T-cell (primary cell): ENCODE data around the gene RAB20. TPM values are rescaled to one million over a fixed set of nuclear protein-coding genes. Genes with fewer than 3 reads are reported as not detected.
A peak's percentile ranks its signal among the peaks of the same experiment; 100 is the strongest.

Experiments
- ATAC-seq, 4 experiments: fragments of 200-7000 bp in 3 of 4; fragments of 150-1000 bp in 1 of 4; cut with Tn5 transposase; replicated peaks in 1 of 4; 1 replicate in 3 of 4; 2 replicates in 1 of 4; pipeline ENCODE4 v1.10.0; 2021; ENCODE audit warnings: moderate library complexity in 3 of 4, mild to moderate bottlenecking in 2 of 4, moderate number of reproducible peaks in 1 of 4
- CTCF ChIA-PET, 2 donors: fragments of 300-600 bp; sonication (Branson Sonifier 250); formaldehyde crosslinking; loops; one replicate each; lab custom pipeline; 2022; ENCODE audit warnings: antibody characterized with exemption in 2 of 2; lab: Charles Lee
- POLR2A ChIA-PET, 2 donors: fragments of 300-600 bp; sonication (Branson Sonifier 250); formaldehyde crosslinking; loops; one replicate each; lab custom pipeline; 2022; ENCODE audit warnings: antibody characterized with exemption in 2 of 2; lab: Charles Lee
- DNase-seq, 35 experiments: peaks; one replicate each; pipeline versions ENCODE4 v3.0.0 to v3.0.0-alpha.2; 2013 to 2023
- H3K27ac ChIP-seq: one replicate; pipeline ENCODE4 v1.5.1; 2013; ENCODE audit warnings: low read length
- H3K27me3 ChIP-seq, 2 experiments: replicated peaks in 1 of 2; 1 replicate in 1 of 2; 2 replicates in 1 of 2; pipeline versions ENCODE4 v1.6.1 to v1.7.0; 2013; ENCODE audit warnings: low read length in 1 of 2, mixed read lengths in 1 of 2; ENCODE audit not compliant: control insufficient read depth in 2 of 2, insufficient read depth in 2 of 2; ENCODE audit errors: extremely low read depth in 1 of 2
- H3K36me3 ChIP-seq, 2 donors: 1 replicate in 1 of 2; 2 replicates in 1 of 2; pipeline versions ENCODE4 v1.6.1 to v1.7.0; 2013; ENCODE audit warnings: low read length in 1 of 2; ENCODE audit not compliant: control insufficient read depth in 2 of 2, insufficient read depth in 1 of 2; ENCODE audit errors: extremely low read depth in 1 of 2
- H3K4me1 ChIP-seq, 2 experiments: 1 replicate in 1 of 2; 2 replicates in 1 of 2; pipeline versions ENCODE4 v1.6.1 to v1.7.0; 2013; ENCODE audit warnings: low read length in 2 of 2, mixed read lengths in 1 of 2; ENCODE audit not compliant: insufficient read depth in 2 of 2, control insufficient read depth in 1 of 2; ENCODE audit errors: extremely low read depth in 1 of 2
- H3K4me3 ChIP-seq, 2 donors: 1 replicate in 1 of 2; 2 replicates in 1 of 2; pipeline versions ENCODE4 v1.5.1 to v1.7.0; 2013; ENCODE audit warnings: mild to moderate bottlenecking in 2 of 2, low read length in 1 of 2, moderate library complexity in 1 of 2; ENCODE audit not compliant: control insufficient read depth in 1 of 2; ENCODE audit errors: extremely low read depth in 1 of 2
- H3K9me3 ChIP-seq: 2 replicates; pipeline ENCODE4 v1.7.0; 2013
- H3K27ac Mint-ChIP-seq, 2 donors: one replicate each; pipeline ENCODE4 v1.8.0; 2020 to 2021; ENCODE audit warnings: mild to moderate bottlenecking in 2 of 2, mixed read lengths in 2 of 2
- H3K27me3 Mint-ChIP-seq, 2 donors: one replicate each; pipeline ENCODE4 v1.8.0; 2021 to 2022; ENCODE audit warnings: mixed read lengths in 2 of 2
- H3K36me3 Mint-ChIP-seq: one replicate; pipeline ENCODE4 v1.8.0; 2021; ENCODE audit warnings: mixed read lengths
- H3K4me1 Mint-ChIP-seq, 3 donors: one replicate each; pipeline ENCODE4 v1.8.0; 2020 to 2022; ENCODE audit warnings: mixed read lengths in 3 of 3, mild to moderate bottlenecking in 1 of 3
- H3K4me3 Mint-ChIP-seq, 3 donors: one replicate each; pipeline ENCODE4 v1.8.0; 2020 to 2022; ENCODE audit warnings: mild to moderate bottlenecking in 3 of 3, mixed read lengths in 3 of 3, moderate library complexity in 3 of 3
- H3K9me3 Mint-ChIP-seq, 3 donors: one replicate each; pipeline ENCODE4 v1.8.0; 2020 to 2022; ENCODE audit warnings: mixed read lengths in 3 of 3
- WGBS: methylation state at CpG from one replicate; pipeline ENCODE4 v1.1.5; 2013; ENCODE audit warnings: missing lambda C conversion rate; ENCODE audit not compliant: insufficient coverage; 5-methylcytosine and 5-hydroxymethylcytosine counted together
- total RNA-seq, 35 experiments: library from RNA in 6 of 35; stranded (reverse) in 6 of 35; fragments of 120-200 nt in 1 of 35; gene quantifications; one replicate each; pipeline versions ENCODE4 v1.2.1 to v1.2.4 and lab custom pipeline; 2013 to 2026

RAB20 gene
- total RNA-seq, 5 donors from 2014 or later (not counting 1 experiment from before 2014, with no cell fraction given): 0.47 to 3.1 (median 2.1) TPM

DNA sequence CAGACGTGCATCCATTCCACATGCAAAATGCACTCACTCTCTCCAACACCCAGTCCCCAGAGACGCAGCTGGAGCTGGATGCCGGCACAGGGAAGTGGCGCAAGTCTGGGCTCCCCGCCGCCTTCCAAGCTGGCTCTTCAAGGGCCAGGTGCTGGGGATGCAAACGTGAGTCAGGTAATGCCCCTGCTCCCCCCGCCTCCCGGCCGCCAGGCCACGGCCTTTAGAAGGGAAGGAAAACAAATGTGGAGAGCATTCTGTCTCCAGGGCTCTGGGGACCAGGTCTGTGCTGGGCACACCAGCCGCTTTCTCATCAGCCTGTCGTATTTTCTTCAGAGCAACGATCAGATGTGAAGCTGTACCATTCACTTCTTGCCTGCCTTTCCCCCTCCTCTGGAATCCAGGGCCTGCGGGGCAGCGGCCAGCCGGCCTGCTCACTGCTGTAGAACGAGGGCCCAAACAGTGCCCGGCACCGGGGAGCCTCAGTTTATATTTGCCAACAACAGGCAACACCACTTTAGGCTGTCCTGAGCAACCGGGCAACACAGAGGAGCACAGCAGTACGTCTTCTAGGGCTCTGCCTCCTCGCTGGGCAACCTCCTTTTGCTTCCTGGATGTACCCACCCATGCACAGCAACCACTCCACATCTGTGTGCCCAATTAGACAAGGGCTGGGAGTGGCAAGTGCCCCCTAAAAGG is 3.8 kb downstream of the RAB20 start:
- peaks cover 0 to 4% of the 10 kb centered on the region in 2 experiments for H3K27me3 ChIP-seq
- Mint-ChIP-seq H3K4me1 (peaks cover 13 to 29% (median 24%) of the 10 kb centered on the region in 3 donors), H3K27ac (no peak overlapping the region), H3K36me3 (peaks cover 5% of the 10 kb centered on the region), H3K27me3 (no peaks in the 10 kb centered on the region), H3K4me3 (no peak overlapping the region), H3K9me3 (peaks cover 0 to 7% (median 0%) of the 10 kb centered on the region in 3 donors)
- no peaks in the 10 kb centered on the region for H3K9me3 ChIP-seq
- peaks cover 0 to 18% of the 10 kb centered on the region in 2 experiments for H3K4me1 ChIP-seq
- WGBS: 95% methylated on average over 20 of the region's 23 CpGs
- CTCF ChIA-PET: no interaction called here
- H3K27ac ChIP-seq: no peak overlapping the region
- ATAC-seq: no peak
- DNase-seq: no peak
- POLR2A ChIA-PET: no interaction called here
- no peak overlapping the region for H3K4me3 ChIP-seq
- no peaks in the 10 kb centered on the region for H3K36me3 ChIP-seq

DNA sequence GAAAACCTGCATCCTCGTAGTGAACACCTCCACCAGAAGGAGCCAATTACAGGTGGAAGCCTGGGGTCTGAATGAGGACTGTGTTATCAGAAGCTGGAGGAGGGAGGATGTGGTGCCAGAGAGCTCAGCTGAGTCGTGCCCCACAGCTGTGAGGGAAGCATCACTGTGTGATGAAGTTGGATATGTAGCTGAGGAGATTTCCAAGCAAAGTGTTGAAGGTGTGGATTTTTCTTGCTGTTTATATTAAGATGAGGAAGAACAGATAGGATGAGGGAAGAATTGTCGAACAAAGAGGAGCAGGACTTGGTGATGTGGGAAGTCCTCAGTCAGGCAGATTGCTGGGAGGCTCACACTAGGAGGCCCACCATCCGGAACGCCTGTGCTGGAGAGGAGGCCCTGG is 4.4 kb downstream of the RAB20 start:
- no peak overlapping the region for H3K27ac ChIP-seq
- POLR2A ChIA-PET: no interaction called here
- H3K36me3 Mint-ChIP-seq: peaks cover 5% of the 10 kb centered on the region

DNA sequence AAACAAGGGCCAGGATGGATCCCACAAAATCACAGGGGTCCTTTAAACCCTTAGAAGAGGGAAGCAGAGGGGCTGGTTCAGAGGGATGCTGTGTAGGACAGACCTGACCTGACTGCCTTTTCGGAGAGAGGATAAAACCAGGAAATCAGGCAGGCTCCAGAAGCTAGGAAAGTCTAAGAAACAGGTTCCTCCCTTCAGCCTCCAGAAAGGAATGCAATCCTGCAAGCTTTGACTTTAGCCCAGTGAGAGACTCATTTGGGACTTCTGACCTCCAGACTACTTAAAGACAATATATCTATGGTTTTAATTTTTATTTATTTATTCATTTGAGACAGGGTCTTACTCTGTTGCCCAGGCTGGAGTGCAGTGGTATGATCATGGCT is 5.3 kb downstream of the RAB20 start:
- WGBS: 86% methylated on average over 1 of the region's 1 CpG
- no peak overlapping the region for H3K4me3 ChIP-seq
- Mint-ChIP-seq H3K36me3 (peaks cover 5% of the 10 kb centered on the region), H3K27me3 (no peaks in the 10 kb centered on the region), H3K27ac (no peak overlapping the region), H3K9me3 (peaks cover 0 to 7% (median 0%) of the 10 kb centered on the region in 3 donors), H3K4me1 (peaks cover 9 to 21% (median 19%) of the 10 kb centered on the region in 3 donors), H3K4me3 (no peak overlapping the region)
- ATAC-seq (no peak), DNase-seq (no peak)
- H3K4me1 ChIP-seq: peaks cover 0 to 6% of the 10 kb centered on the region in 2 experiments
- POLR2A ChIA-PET: no interaction called here
- CTCF ChIA-PET: no interaction called here
- H3K36me3 ChIP-seq: no peaks in the 10 kb centered on the region
- no peaks in the 10 kb centered on the region for H3K27me3 ChIP-seq
- no peaks in the 10 kb centered on the region for H3K9me3 ChIP-seq
- H3K27ac ChIP-seq: no peak overlapping the region

More for the DNA sequence above, 4.4 kb downstream of the RAB20 start:
- ATAC-seq (no peak), DNase-seq (no peak)
- H3K27me3 Mint-ChIP-seq: no peaks in the 10 kb centered on the region
- Histone ChIP-seq H3K27me3 (no peaks in the 10 kb centered on the region), H3K4me1 (peaks cover 0 to 11% of the 10 kb centered on the region in 2 experiments), H3K36me3 (no peaks in the 10 kb centered on the region), H3K9me3 (no peaks in the 10 kb centered on the region), H3K4me3 (no peak overlapping the region)
- CTCF ChIA-PET: no interaction called here
- peaks cover 0 to 7% (median 0%) of the 10 kb centered on the region in 3 donors for H3K9me3 Mint-ChIP-seq
- H3K4me3 Mint-ChIP-seq: no peak overlapping the region
- peaks cover 9 to 23% (median 22%) of the 10 kb centered on the region in 3 donors for H3K4me1 Mint-ChIP-seq
- WGBS: 82% methylated on average over 5 of the region's 5 CpGs
- H3K27ac Mint-ChIP-seq: no peak overlapping the region

DNA sequence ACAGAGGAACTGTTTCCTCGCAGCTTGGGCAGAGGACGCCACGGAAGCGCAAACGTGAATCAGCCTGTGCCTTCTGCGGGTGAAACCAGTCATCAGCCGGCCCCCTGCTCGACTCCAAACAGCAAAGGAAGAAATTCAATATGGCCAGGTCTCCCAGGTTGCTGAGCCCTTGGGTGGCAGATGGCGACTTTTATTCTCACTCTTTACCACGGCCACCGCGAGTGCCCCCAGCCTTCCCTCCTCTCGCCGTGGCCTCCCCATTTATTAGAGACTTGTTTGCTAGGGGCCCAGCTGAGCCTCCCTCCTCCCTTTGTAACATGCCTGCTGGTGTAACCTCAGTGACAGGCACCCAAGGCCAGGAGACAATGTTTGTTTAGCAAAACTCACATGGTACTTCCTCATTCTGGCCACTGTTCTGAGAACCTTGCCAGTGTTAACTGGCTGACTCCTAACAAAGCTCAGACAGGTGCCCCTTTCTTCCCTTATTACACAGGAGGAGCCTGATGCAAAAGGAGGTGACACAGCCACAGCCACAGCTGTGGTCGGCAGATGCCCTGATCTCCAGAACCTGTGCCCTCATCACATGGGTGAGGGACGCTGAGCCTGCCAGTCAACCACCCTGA is 5.8 kb downstream of the RAB20 start:
- Histone ChIP-seq H3K9me3 (no peaks in the 10 kb centered on the region), H3K27ac (no peak overlapping the region), H3K27me3 (no peaks in the 10 kb centered on the region), H3K4me1 (peaks cover 0 to 1% of the 10 kb centered on the region in 2 experiments), H3K36me3 (no peaks in the 10 kb centered on the region), H3K4me3 (no peak overlapping the region)
- no peak overlapping the region for H3K4me3 Mint-ChIP-seq
- ATAC-seq (no peak), DNase-seq (peak in 1 of 35 experiments; percentile 6)
- no peaks in the 10 kb centered on the region for H3K27me3 Mint-ChIP-seq
- H3K27ac Mint-ChIP-seq: no peak overlapping the region
- ChIA-PET POLR2A (no interaction called here), CTCF (no interaction called here)
- peaks cover 6 to 19% (median 16%) of the 10 kb centered on the region in 3 donors for H3K4me1 Mint-ChIP-seq
- H3K36me3 Mint-ChIP-seq: peaks cover 5% of the 10 kb centered on the region
- peaks cover 0 to 7% (median 0%) of the 10 kb centered on the region in 3 donors for H3K9me3 Mint-ChIP-seq
- 82% methylated on average over 14 of the region's 16 CpGs for WGBS

DNA sequence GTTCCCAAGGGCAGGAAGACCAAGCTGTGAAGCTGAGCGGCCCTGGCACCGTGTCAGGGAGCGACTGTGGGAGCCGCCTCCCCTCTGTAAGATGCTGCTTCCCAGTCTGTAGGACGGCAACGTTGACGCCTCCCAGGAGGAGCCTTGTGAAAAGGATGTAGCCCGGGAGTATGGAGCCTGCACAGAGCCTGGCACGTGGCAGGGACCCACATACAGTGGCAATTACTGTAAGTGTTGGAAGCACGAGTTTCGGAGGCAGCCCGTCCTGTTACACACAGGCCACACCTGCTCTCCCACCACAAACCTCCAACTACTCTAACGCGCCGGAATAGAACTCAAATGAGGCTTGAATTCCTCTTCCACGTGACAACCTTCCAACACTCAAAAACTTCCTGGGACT is 6.6 kb downstream of the RAB20 start:
- POLR2A ChIA-PET: no interaction called here
- no peaks in the 10 kb centered on the region for H3K9me3 ChIP-seq
- no peaks in the 10 kb centered on the region for H3K4me1 ChIP-seq
- ATAC-seq (no peak), DNase-seq (no peak)
- no peak overlapping the region for H3K4me3 ChIP-seq
- WGBS: 77% methylated on average over 11 of the region's 16 CpGs
- no peaks in the 10 kb centered on the region for H3K27me3 ChIP-seq
- no peaks in the 10 kb centered on the region for H3K27me3 Mint-ChIP-seq
- H3K9me3 Mint-ChIP-seq: peaks cover 0 to 7% (median 0%) of the 10 kb centered on the region in 3 donors
- H3K36me3 ChIP-seq: no peaks in the 10 kb centered on the region
- H3K4me1 Mint-ChIP-seq: peaks cover 0 to 12% (median 8%) of the 10 kb centered on the region in 3 donors
- no peak overlapping the region for H3K4me3 Mint-ChIP-seq
- CTCF ChIA-PET: no interaction called here
- no peak overlapping the region for H3K27ac ChIP-seq
- H3K36me3 Mint-ChIP-seq: peaks cover 5% of the 10 kb centered on the region
- H3K27ac Mint-ChIP-seq: no peak overlapping the region

DNA sequence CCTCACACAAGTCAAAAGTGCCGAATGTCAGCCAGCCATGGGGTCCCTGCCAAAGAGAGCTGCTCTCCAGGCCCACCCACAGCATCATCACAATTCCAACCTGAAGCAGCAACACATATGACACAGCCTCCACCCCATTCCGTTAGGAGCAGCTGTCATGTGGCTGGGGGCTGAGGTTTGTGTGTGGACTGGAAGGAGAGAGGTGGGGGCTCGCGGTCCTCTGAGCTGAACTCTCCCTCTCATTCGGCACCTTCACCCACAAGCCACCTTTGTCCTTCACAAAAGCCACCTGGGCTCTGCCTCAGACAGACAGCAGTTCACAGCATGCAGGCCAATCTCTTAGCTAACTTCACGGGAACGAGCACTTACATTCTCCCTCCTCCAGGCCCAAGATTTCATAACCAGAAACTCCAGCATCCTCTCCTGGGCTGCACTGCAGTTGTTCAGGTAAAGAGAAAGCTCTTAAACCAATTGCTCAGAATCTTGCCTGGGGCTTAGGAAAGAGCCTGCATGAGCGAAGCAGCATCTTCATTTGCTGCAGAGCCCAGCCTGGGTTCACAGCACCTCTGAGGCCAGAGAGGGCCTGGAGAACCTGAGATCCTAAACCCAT is 7.2 kb downstream of the RAB20 start:
- Histone ChIP-seq H3K4me1 (no peaks in the 10 kb centered on the region), H3K36me3 (no peaks in the 10 kb centered on the region), H3K27ac (no peak overlapping the region), H3K27me3 (no peaks in the 10 kb centered on the region), H3K9me3 (no peaks in the 10 kb centered on the region), H3K4me3 (no peak overlapping the region)
- H3K27me3 Mint-ChIP-seq: no peaks in the 10 kb centered on the region
- peaks cover 0 to 7% (median 0%) of the 10 kb centered on the region in 3 donors for H3K9me3 Mint-ChIP-seq
- WGBS: 95% methylated on average over 5 of the region's 8 CpGs
- peaks cover 0 to 9% (median 7%) of the 10 kb centered on the region in 3 donors for H3K4me1 Mint-ChIP-seq
- peaks cover 5% of the 10 kb centered on the region for H3K36me3 Mint-ChIP-seq
- ChIA-PET POLR2A (no interaction called here), CTCF (no interaction called here)
- H3K27ac Mint-ChIP-seq: no peak overlapping the region
- DNase-seq (no peak), ATAC-seq (no peak)
- H3K4me3 Mint-ChIP-seq: no peak overlapping the region
